Activated CD4-positive, CD25-positive, alpha-beta regulatory T cell (primary cell): ENCODE measurements around the gene KCNC1.

ENCODE experiments used
- DNase-seq, 4 experiments: peaks; one replicate each; lab custom pipeline; 2025; lab: John Stamatoyannopoulos, UW

Gene KCNC1

DNA sequence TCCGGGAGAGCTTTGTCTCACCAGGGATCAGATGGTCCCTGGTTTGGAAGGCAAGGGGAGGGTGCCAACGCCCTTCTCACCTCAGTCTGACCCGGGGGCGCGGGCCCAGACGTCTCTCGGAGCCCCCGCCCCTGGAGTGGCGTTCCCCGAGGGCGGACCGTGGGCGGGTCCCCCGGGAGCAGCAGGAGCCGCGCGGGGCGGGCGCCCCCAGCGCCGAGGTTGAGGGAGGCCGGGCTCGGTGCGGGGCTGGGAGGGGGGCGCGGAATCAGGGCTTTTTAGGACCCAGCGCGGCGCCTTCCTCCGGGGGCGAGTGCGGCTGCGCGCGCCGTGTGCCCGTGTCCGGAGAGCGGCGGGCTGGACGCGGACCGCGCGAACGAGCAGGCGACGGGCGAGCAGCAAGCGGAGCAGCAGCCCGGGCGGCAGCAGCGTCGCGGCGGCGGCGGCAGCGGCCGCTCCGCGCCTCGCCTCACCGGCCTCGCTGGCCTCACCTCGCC, at the start of gene KCNC1:
TSS of gene KCNC1 (plus strand) at position 364 of the 494 bp plus-strand sequence. CDS start 1,222 bp downstream, outside the sequence.
- DNase-seq = no peak

DNA sequence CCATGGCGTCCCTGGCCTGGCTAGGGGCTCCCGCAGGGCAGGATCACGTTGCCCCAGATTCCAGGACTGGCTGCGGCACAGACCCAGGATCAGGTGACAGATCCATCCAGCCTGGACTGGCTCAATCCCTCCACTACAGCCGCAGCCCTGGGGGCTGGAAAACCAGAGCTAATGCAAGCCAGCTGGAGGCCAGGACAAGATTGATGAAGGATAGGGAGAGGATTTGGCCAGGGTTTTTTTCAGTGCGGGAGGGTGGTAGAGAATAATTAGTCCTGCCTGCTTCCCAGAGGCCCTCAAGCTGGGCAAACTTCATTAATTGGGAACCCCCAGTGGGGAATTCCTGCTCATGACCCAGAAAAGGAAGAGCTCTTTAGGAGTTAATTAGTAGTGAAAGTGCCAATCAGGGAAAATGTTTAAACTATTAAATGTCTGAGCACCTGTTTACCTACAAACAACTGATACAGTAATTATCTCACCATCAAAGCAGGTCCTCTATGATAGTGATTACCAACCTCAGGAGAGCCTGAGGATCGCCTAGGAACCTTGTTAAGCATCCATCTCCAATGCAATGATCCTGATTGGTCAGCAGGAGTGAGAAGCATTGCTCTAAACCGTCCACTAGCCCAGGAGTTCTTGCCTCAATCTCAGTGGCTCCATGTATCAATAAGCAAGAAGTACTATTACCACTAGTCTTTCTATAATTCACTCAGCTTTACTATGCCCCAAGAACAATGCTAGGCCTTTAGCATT, 48.2 kb upstream of the KCNC1 start:
- no peak for DNase-seq

GRCh38 chr11:17687946-17688670, 46.5 kb upstream of the KCNC1 start:
- DNase-seq = no peak

GRCh38 chr11:17691550-17691949, 43.0 kb upstream of the KCNC1 start:
- no peak for DNase-seq

DNA sequence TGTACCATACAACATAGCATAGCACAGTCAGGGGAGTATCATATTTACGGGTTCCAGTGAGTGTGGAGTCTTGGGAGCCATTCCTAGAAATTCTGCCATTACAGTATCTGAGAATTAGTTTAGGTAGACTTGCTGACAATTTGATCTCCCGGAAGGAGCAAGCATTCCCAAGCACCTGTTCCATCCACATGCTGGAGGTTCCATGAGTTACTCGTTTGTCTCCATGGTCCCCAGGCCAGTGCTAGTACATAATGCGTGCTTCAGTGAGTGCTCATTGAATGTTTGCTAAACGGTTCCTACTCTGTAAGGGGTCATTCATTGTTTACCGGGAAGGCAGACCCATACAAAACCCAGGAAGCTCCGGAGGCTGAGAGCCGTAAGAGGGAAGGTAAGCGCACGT, 42.6 kb upstream of the KCNC1 start:
- no peak for DNase-seq

DNA sequence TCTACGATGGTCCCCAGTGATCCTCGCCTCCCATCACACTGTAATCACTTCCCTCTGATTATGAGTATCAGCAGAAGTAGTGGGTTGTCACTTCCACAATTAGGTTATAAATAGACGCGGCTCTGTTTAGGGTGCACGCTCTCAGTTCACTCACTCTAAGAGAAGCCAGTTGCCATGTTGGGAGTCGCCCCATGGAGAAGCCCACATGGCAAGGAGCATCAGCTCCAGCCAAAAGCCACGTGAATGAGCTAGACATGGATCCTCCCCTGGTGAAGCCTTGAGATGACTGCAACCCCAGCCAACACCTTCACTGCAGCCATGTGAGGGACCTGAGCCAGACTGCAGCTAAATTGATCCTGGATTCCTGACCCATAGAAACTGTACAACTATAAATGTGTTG, 41.6 kb upstream of the KCNC1 start:
- no peak for DNase-seq

GRCh38 chr11:17693531-17693930, 41.0 kb upstream of the KCNC1 start:
- no peak for DNase-seq

DNA sequence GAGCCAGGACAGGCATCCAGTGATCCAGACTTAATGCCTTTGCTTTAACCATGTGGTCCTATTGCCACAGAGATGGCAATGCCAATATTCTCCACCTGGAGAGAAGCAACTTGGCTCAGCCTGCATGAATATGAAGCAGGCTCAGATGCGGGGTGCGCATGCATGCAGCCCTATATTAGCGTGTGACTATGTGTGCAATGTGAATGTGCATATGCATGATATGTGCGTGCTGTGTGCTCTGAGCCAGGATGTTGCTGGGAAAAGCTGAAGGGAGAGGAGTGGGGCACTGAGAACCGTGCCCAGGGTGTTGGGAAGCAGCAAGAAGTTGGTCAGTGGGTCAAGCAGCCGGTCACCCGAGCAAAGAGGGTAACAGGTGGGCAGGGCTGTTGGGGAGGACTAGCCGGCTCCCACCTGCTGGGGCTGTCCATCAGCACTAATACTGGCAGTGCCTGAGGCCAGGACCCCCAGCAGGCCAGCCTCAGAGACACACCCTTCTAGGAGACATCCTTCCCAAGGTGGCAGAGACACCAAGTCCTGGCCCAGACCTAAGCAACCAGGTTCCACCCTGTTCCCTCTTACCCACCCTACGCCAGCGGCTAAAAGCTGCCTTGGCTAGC, 40.0 kb upstream of the KCNC1 start:
- no peak for DNase-seq

DNA sequence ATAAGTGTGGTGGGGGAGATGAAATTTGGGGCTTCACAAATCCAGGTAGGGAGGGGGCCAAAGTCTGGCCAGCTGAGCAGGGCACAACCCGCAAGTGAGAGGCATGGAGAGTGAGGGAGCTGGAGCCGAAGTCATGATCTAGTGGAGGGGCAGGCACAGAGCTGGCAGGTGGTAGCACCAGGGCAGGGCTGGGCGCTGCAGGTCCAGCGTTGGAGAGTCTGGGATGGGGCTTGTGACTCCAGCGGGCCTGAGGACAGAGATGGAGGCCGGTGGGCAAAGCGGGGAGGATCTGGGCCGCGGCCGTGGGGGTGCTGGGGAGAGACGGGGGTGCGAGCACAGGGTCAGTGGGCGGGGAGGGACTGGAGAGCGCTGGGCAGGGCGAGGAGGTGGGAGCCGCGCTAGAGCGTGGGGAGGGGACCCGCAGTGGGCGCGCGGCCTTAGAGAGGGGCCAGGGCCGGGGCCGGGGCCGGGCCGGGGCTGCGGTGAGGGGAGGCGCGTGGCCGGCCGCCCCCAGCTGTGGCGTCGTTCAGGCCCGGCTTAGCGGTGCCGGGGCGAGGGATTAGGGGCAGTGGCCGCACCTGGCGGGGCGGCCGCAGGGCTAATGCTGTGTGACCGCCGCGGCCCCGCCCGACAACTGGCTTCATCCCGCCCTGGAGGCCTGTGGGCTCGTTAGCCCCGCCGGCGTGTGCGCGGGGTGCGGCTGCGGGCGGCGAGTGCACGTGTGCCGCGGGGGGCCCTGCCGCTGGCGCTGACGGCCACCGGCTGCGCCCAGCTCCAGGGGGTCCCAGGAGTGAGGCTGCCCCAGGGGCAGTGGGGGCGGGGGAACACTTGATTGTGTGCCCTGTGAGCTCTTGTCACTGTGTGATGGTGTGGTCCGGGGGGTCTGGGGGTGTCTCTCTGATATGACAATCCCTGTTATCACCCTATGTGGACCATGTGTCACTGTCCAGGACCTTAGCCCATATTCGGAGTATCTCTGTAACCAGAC, 38.8 kb upstream of the KCNC1 start:
- DNase-seq = no peak

DNA sequence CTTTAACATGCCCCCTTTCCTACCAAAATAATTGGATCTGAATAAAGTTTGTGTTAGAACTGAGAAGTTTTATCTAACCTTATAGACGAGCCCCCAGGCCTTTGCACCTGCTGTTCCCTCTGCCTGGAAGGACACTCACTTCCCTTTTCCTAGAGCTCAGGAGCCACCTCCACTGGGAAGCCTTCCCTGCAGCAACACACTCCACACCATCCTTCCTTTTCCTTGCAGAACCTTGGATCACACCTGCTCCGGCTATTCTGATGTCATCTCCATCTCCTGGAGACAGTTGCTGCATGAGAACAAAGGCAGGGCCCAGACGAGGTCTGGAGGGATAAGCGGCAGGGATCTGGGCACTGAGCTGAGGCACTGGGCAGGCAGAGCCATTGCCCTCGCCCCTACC, 37.8 kb upstream of the KCNC1 start:
- DNase-seq = no peak

GRCh38 chr11:17697175-17697949, 37.2 kb upstream of the KCNC1 start:
- DNase-seq = no peak

DNA sequence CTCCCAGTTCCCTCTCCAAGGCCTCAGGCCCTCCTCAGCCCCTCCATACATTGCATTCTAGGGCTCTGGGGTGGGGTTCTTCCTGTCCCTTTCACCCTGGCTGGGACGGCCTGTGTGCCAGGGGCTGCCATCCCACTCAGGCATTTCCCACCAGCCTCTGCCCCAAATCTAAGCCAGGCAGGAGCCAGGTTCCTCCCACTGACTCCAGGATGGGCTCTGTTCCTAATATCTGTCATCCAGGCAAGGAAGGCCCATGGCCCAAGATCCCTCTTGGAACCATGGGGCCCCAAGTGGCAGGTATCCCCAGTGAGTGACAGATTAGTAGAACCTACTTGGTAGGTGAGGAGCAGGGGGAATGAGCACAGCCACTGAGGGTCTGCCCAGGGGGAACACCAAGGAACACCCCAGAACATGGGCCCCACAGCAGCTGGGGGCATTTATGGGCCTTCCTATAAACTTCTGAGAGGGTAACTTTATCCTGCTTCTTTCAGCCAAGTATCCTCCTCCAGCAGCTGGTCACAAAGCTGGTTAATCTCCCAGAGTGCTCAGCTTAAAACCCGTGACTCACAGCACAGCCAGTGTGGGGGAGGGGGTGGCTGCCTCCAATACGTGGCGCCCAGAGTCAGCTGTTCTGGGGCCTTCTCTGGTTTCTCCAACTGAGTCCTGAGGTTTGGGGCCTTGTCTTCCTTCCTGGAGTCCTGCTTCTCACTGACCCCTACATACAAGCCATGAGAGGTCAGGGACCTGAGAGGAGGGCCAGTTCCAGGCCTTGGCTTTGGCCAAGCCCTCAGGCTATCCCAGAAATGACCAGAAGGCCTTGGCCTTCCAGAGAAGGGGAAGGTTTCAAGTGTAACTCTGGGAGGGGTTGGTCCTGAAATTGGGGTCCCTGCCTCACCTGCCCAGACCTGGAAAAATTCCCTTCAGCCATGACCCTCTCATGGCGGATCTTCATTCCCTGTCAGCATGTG, 35.1 kb upstream of the KCNC1 start:
- DNase-seq = no peak

DNA sequence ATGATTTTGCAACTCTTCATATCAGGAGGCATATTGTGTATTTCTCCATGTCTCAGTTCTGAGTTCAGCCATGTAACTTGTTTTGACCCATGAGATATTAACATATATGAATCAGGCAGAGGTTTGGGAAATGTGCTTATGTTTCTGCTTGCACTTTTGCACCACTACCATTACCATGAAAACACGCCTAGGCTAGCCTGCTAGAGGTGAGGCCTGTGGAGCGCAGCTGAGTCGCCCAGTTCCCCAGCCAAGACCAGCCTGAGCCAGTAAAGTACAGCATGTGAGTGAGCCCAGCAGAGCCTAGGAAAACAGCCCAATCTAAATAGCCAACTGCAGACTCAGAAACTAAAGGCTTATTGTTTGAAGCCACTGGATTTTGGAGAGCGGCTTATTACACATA, 33.6 kb upstream of the KCNC1 start:
- no peak for DNase-seq

DNA sequence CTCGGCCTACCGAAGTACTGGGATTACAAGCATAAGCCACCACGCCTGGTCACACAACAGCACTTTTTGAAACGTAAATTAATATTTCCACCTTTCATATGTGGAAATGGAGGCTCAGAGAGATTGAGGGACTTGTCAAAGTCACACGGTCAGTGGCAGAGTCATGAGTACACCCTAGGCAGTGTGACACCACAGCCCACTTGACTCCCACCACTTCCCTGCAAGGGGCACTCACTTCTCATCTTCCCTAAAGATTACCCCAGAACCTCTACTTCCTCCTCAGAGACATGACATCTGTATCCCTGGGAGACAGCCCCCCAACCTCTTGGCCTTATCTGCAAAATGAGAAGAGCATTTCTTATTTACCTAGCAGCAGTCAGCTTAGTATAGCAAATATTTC, 31.7 kb upstream of the KCNC1 start:
- DNase-seq = no peak

GRCh38 chr11:17703951-17704350, 30.6 kb upstream of the KCNC1 start:
- DNase-seq = no peak

DNA sequence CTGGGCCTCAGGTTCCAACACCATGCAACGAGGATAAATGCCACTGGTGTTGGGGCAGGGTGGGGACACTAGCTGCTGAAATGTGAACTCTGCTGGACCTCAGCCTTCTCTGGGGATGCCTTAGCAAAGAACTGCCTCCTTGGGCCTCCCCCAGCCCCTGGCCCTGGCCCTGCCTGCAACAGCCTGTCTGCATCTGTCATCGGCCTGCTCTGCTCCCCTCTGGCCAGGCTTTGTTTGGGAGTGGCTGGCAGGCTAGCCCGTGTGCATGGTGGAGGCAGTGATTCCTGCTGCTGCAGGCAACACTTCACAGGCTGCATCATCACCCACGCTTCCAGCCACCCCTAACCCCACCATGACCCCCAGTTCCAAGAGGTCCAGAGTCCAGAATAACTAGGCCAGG, 26.8 kb upstream of the KCNC1 start:
- no peak for DNase-seq

DNA sequence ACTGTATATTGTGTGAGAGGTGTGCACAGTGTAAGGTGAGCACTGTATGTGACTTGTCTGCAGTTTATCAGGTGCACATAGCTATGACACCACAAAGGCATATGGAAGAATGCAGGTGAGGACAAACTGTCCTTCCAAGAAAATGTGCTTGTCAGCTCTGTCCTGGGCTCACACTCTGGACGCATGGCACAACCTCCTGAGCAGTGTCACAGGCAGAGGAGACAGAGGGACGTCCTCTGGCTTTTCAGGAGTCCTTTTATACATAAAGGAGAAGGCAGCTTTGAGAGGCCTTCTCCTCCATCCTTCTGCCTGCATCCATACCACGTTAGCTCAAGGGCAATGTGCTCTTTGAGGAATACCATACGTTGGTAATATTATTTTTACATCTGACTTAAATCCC, 22.7 kb upstream of the KCNC1 start:
- DNase-seq = no peak

DNA sequence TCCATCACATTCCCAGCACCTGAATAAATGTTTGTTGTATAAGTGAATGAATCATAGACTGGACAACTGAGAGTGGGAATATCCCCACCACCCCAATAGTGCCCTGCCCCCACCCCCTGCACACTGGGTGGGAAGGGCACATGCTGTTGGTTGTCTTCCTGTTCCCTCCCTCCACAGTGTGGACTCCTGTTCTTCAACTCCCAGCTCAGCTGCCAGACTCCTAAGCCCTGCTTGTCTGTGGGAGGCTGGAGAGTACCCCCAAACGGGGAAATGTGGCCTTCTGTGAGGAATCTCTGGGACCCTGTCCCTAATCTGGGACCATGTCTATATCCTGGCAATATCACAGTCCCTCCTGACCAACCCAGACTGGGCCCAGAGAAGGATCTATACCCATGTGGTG, 20.7 kb upstream of the KCNC1 start:
- DNase-seq = no peak

DNA sequence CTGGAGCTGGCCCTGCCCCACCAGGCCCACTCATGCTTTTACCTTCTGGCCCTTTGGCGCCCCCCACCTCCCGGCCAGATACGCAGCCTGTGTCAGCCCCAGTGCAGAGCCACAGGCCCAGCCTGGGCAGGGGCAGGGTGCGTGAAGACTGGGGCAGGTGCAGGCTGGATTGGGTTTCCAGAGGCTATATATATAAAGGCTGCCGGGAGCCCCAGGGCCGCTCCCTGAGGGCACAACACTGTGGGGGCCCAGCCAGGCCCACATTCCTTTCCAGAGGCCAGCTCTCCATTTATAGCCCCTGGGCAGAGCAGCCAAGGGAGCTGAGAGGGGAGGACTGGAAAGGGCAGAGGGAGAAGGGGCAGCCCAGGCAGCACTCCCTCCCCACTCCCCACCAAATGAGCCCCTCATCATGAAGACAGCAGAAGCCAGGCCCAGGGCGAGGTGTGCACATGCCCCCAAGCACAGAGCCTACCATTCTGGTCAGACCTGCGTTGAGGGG, 20.2 kb upstream of the KCNC1 start:
- no peak for DNase-seq

DNA sequence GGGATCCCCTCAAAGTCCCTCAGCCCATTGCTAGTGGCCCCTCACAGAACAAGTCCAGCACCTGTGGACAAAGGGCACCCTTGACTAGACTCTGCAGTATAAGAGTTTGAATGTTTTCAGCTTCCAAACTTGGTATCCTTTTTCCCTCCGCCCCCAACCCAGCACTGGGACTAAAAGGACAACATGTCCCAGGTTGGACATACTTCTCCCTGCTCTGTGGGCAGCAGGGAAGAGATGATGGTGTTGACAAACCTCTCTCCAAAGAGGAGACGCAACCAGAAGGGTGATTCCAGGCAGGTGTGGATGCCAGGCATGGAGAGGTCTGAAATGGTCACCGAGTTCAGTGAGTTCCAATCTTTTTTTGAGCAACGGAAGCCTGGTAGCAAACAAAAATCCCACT, 19.7 kb upstream of the KCNC1 start:
- DNase-seq = no peak
